Measurements from ENCODE around the gene MYL2. TPM values are rescaled to one million over a fixed set of nuclear protein-coding genes. Genes with fewer than 3 reads are reported as not detected.

MYL2 gene
- total RNA-seq, 1 donor from 2014 or later, result not detected

DNA sequence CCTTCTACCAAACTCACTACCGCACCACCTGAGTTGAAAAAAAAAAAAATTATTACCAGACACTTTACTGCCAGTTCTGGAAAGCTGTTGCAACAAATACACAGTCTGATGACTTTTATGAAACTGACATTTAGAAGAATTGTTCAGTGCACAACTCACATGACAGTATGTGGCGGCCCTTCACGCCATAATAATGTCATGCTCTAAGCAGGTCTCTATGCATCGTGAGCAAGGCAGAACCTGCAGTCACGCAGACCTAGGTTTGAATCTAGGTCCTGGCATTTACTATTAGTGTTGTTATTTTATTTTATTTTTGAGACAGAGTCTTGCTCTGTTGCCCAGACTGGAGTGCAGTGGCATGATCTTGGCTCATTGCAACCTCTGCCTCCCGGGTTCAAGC is 8.1 kb downstream of the MYL2 start:
- H3K9me3 ChIP-seq (ENCODE audit: insufficient read depth, low read depth, low read length), result no peaks in the 10 kb centered on the region
- H3K27ac ChIP-seq (ENCODE audit: low read depth, low read length), result no peak overlapping the region
- FAIRE-seq (no peak), DNase-seq (ENCODE audit: low read depth) (no peak)
- H3K36me3 ChIP-seq (ENCODE audit: insufficient read depth, low read length), result no peaks in the 10 kb centered on the region
- H3K4me1 ChIP-seq (ENCODE audit: insufficient read depth, low read length), result peaks cover 5% of the 10 kb centered on the region
- H3K27me3 ChIP-seq (ENCODE audit: insufficient read depth, low read length), result no peaks in the 10 kb centered on the region
- H3K4me3 Mint-ChIP-seq (ENCODE audit: unreplicated experiment), result no peak overlapping the region
- no peaks in the 10 kb centered on the region for H3K79me2 ChIP-seq (ENCODE audit: insufficient read depth, low read length)
- H3K27ac Mint-ChIP-seq (ENCODE audit: unreplicated experiment), result no peak overlapping the region
- no peak overlapping the region for H3K4me2 ChIP-seq (ENCODE audit: low read length)
- TF ChIP-seq EZH2 (IDR thresholded peaks at IDR 0.05; ENCODE audit: insufficient read depth, low read length), result no peak
- TF ChIP-seq, protein P1, sequence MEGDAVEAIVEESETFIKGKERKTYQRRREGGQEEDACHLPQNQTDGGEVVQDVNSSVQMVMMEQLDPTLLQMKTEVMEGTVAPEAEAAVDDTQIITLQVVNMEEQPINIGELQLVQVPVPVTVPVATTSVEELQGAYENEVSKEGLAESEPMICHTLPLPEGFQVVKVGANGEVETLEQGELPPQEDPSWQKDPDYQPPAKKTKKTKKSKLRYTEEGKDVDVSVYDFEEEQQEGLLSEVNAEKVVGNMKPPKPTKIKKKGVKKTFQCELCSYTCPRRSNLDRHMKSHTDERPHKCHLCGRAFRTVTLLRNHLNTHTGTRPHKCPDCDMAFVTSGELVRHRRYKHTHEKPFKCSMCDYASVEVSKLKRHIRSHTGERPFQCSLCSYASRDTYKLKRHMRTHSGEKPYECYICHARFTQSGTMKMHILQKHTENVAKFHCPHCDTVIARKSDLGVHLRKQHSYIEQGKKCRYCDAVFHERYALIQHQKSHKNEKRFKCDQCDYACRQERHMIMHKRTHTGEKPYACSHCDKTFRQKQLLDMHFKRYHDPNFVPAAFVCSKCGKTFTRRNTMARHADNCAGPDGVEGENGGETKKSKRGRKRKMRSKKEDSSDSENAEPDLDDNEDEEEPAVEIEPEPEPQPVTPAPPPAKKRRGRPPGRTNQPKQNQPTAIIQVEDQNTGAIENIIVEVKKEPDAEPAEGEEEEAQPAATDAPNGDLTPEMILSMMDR (IDR thresholded peaks at IDR 0.05; ENCODE audit: insufficient read depth, low read depth, low read length), result no peak
- H4K20me1 ChIP-seq (ENCODE audit: insufficient read depth, low read length), result no peaks in the 10 kb centered on the region
- H2AFZ ChIP-seq (ENCODE audit: low read depth, low read length), result no peak overlapping the region
- H3K4me1 Mint-ChIP-seq (ENCODE audit: low read depth, unreplicated experiment), result peaks cover 23% of the 10 kb centered on the region
- no peak overlapping the region for H3K4me3 ChIP-seq (ENCODE audit: insufficient read depth, low read depth, low read length)
- H3K27me3 Mint-ChIP-seq (ENCODE audit: low read depth, unreplicated experiment), result peaks cover 1% of the 10 kb centered on the region
- peaks cover 4% of the 10 kb centered on the region for H3K9me3 Mint-ChIP-seq (ENCODE audit: unreplicated experiment)
- peaks cover 2% of the 10 kb centered on the region for H3K36me3 Mint-ChIP-seq (ENCODE audit: low read depth, unreplicated experiment)
- H3K9ac ChIP-seq (ENCODE audit: low read length), result no peak overlapping the region

DNA sequence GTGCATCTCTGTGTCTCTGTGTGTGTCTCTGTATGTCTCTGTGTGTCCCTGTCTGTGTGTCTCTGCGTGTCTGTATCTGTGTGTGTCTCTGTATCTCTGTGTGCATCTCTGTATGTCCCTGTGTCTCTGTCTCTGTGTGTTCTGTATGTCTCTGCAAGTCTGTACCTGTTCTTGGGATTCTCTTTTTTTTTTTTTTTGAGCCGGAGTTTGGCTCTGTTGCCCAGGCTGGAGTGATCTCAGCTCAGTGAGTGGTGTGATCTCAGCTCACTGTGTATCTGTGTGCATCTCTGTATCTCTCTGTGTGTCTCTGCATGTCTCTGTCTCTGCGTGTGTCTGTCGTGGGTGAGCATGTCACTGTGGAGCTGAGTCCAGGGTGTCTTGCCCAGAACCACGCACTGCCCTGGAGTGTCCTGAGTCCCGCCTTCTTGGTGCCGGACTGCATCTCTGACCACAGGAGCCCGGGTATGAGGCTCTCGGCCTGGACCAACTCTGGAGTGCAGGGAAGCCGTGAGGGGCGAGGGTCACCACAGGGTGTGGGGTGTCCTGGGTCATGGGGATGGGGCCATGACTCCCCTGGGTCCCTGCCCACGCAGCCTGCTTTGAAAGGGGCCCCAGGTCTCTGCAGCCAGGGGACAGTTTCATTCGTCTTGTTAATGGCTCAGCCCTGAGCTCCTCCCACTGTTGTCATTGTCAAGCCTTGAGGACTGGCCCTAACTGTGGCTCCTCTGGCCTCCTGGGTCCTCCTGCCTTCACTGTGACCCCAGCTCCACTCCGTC is 11.8 kb downstream of the MYL2 start:
- peak overlapping the region; percentile 96 for H3K27ac Mint-ChIP-seq (ENCODE audit: unreplicated experiment)
- H3K4me1 ChIP-seq (ENCODE audit: insufficient read depth, low read length), result peaks cover 4% of the 10 kb centered on the region
- no peak for TF ChIP-seq EZH2 (IDR thresholded peaks at IDR 0.05; ENCODE audit: insufficient read depth, low read length)
- TF ChIP-seq, protein P1 (IDR thresholded peaks at IDR 0.05; ENCODE audit: insufficient read depth, low read depth, low read length), result no peak
- H3K36me3 ChIP-seq (ENCODE audit: insufficient read depth, low read length), result no peaks in the 10 kb centered on the region
- H3K27ac ChIP-seq (ENCODE audit: low read depth, low read length), result no peak overlapping the region
- no peak for FAIRE-seq
- H3K9ac ChIP-seq (ENCODE audit: low read length), result no peak overlapping the region
- H3K79me2 ChIP-seq (ENCODE audit: insufficient read depth, low read length), result no peaks in the 10 kb centered on the region
- no peak for DNase-seq (ENCODE audit: low read depth)
- no peaks in the 10 kb centered on the region for H3K9me3 ChIP-seq (ENCODE audit: insufficient read depth, low read depth, low read length)
- no peak overlapping the region for H3K4me3 ChIP-seq (ENCODE audit: insufficient read depth, low read depth, low read length)
- H3K4me2 ChIP-seq (ENCODE audit: low read length), result no peak overlapping the region
- H3K9me3 Mint-ChIP-seq (ENCODE audit: unreplicated experiment), result peaks cover 3% of the 10 kb centered on the region
- H3K4me3 Mint-ChIP-seq (ENCODE audit: unreplicated experiment), result peak overlapping the region; percentile 54
- H3K4me1 Mint-ChIP-seq (ENCODE audit: low read depth, unreplicated experiment), result peaks cover 28% of the 10 kb centered on the region
- H3K36me3 Mint-ChIP-seq (ENCODE audit: low read depth, unreplicated experiment), result no peaks in the 10 kb centered on the region
- no peaks in the 10 kb centered on the region for H4K20me1 ChIP-seq (ENCODE audit: insufficient read depth, low read length)
- no peak overlapping the region for H2AFZ ChIP-seq (ENCODE audit: low read depth, low read length)
- H3K27me3 Mint-ChIP-seq (ENCODE audit: low read depth, unreplicated experiment), result peaks cover 2% of the 10 kb centered on the region
- no peaks in the 10 kb centered on the region for H3K27me3 ChIP-seq (ENCODE audit: insufficient read depth, low read length)

DNA sequence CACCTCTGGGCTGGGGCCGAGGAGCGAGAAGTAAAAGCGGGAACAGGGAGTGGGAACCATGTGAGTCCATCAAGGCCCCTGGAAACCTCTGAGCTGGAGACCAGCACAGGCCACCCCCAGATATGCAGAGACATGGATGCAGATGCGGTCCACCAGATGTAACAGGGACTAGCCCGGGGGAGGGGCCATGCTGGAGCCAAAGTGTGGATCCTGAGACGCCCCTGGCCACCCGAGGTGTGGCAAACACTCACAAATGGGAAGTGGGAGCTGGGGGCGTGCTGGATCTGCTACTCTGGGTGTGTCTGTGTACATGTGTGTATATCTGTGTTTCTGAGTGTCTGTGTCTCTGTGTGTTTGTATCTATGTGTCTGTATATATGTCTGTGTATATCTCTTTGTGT is 12.8 kb downstream of the MYL2 start:
- Histone ChIP-seq H3K9me3 (ENCODE audit: insufficient read depth, low read depth, low read length) (no peaks in the 10 kb centered on the region), H2AFZ (ENCODE audit: low read depth, low read length) (no peak overlapping the region), H3K36me3 (ENCODE audit: insufficient read depth, low read length) (no peaks in the 10 kb centered on the region), H3K27me3 (ENCODE audit: insufficient read depth, low read length) (no peaks in the 10 kb centered on the region), H3K4me1 (ENCODE audit: insufficient read depth, low read length) (peaks cover 4% of the 10 kb centered on the region), H3K79me2 (ENCODE audit: insufficient read depth, low read length) (no peaks in the 10 kb centered on the region), H3K9ac (ENCODE audit: low read length) (no peak overlapping the region), H3K4me2 (ENCODE audit: low read length) (no peak overlapping the region), H3K4me3 (ENCODE audit: insufficient read depth, low read depth, low read length) (no peak overlapping the region), H3K27ac (ENCODE audit: low read depth, low read length) (peak overlapping the region; percentile 18), H4K20me1 (ENCODE audit: insufficient read depth, low read length) (no peaks in the 10 kb centered on the region)
- Mint-ChIP-seq H3K9me3 (ENCODE audit: unreplicated experiment) (peaks cover 3% of the 10 kb centered on the region), H3K36me3 (ENCODE audit: low read depth, unreplicated experiment) (no peaks in the 10 kb centered on the region), H3K4me3 (ENCODE audit: unreplicated experiment) (peak overlapping the region; percentile 66), H3K4me1 (ENCODE audit: low read depth, unreplicated experiment) (peaks cover 28% of the 10 kb centered on the region), H3K27ac (ENCODE audit: unreplicated experiment) (peak overlapping the region; percentile 96), H3K27me3 (ENCODE audit: low read depth, unreplicated experiment) (peaks cover 5% of the 10 kb centered on the region)
- no peak for TF ChIP-seq EZH2 (IDR thresholded peaks at IDR 0.05; ENCODE audit: insufficient read depth, low read length)
- TF ChIP-seq, protein P1 (IDR thresholded peaks at IDR 0.05; ENCODE audit: insufficient read depth, low read depth, low read length), result no peak
- FAIRE-seq, result no peak
- no peak for DNase-seq (ENCODE audit: low read depth)
